BLaER1 (cell line): ENCODE measurements around the gene PTPRM.
"Not testable (repeated sequence)": the region's sequence is repeated elsewhere in the genome, so short reads cannot be mapped to it uniquely, and the experiment has no call there.

Source experiments
- H3K27ac ChIP-seq: shearing (Covaris generic); formaldehyde crosslinking; 2 replicates; pipeline ENCODE4 v1.8.1; 2022
- H3K27me3 ChIP-seq: shearing (Covaris generic); formaldehyde crosslinking; 2 replicates; pipeline ENCODE4 v1.8.1; 2022
- H3K36me3 ChIP-seq: shearing (Covaris generic); formaldehyde crosslinking; 2 replicates; pipeline ENCODE4 v1.8.1; 2022
- H3K4me1 ChIP-seq: shearing (Covaris generic); formaldehyde crosslinking; 2 replicates; pipeline ENCODE4 v1.8.1; 2022
- H3K4me2 ChIP-seq: shearing (Covaris generic); formaldehyde crosslinking; 2 replicates; pipeline ENCODE4 v1.8.1; 2022
- H3K4me3 ChIP-seq: shearing (Covaris generic); formaldehyde crosslinking; 2 replicates; pipeline ENCODE4 v1.8.1; 2022
- H3K9ac ChIP-seq: shearing (Covaris generic); formaldehyde crosslinking; 2 replicates; pipeline ENCODE4 v1.8.1; 2022
- H3K9me3 ChIP-seq: shearing (Covaris generic); formaldehyde crosslinking; 2 replicates; pipeline ENCODE4 v1.8.1; 2022
- H4K20me1 ChIP-seq: shearing (Covaris generic); formaldehyde crosslinking; 2 replicates; pipeline ENCODE4 v1.8.1; 2022
- Cebpa-rat ChIP-seq: shearing (Covaris generic); IDR thresholded peaks from 2 replicates; pipeline ENCODE4 v1.8.1; 2022

The PTPRM gene

DNA sequence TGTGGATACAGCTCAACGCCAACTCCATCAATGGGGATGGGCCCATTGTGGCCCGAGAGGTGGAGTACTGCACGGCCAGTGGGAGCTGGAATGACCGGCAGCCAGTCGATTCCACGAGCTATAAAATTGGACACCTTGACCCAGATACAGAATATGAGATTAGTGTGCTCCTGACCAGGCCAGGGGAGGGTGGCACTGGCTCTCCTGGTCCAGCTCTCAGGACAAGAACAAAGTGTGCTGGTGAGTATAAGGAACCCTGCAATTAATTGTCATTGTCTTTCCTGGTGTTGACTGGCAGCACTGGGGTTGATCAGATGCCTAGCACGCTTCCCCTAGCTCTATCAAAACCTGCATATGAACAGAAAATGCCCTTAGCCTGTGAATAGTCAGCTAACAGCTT is 388.1 kb downstream of the PTPRM start:
- Histone ChIP-seq H3K27ac (no peak overlapping the region), H3K4me3 (no peak overlapping the region), H3K9ac (no peak overlapping the region), H3K4me1 (no peaks in the 10 kb centered on the region), H3K4me2 (no peak overlapping the region), H3K9me3 (no peaks in the 10 kb centered on the region), H3K36me3 (no peaks in the 10 kb centered on the region), H3K27me3 (no peaks in the 10 kb centered on the region), H4K20me1 (no peaks in the 10 kb centered on the region)
- TF ChIP-seq Cebpa-rat = no peak

DNA sequence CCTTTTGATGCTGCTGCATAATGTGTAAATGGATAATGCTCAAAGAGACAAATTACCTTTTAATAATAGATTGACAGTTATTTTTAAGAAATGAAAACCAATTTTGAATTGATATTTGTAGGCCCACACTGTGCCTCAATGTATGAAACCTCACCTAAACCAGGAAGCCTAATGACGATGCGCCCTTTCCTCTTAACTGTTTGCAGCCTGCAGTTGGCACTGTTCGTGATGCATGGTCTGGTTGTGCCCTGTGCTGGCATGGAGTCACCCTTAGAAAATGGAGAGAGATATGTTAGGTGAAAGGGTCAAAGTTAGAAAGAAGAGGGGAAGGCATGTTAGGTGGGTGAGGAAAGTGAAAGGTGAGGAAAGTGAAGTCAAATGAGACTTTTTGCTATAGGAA is 390.2 kb downstream of the PTPRM start:
- Histone ChIP-seq H3K27me3 (no peaks in the 10 kb centered on the region), H3K36me3 (no peaks in the 10 kb centered on the region), H3K9me3 (no peaks in the 10 kb centered on the region), H3K4me2 (no peak overlapping the region), H3K27ac (no peak overlapping the region), H3K4me3 (no peak overlapping the region), H3K9ac (no peak overlapping the region), H4K20me1 (no peaks in the 10 kb centered on the region), H3K4me1 (no peaks in the 10 kb centered on the region)
- no peak for TF ChIP-seq Cebpa-rat

DNA sequence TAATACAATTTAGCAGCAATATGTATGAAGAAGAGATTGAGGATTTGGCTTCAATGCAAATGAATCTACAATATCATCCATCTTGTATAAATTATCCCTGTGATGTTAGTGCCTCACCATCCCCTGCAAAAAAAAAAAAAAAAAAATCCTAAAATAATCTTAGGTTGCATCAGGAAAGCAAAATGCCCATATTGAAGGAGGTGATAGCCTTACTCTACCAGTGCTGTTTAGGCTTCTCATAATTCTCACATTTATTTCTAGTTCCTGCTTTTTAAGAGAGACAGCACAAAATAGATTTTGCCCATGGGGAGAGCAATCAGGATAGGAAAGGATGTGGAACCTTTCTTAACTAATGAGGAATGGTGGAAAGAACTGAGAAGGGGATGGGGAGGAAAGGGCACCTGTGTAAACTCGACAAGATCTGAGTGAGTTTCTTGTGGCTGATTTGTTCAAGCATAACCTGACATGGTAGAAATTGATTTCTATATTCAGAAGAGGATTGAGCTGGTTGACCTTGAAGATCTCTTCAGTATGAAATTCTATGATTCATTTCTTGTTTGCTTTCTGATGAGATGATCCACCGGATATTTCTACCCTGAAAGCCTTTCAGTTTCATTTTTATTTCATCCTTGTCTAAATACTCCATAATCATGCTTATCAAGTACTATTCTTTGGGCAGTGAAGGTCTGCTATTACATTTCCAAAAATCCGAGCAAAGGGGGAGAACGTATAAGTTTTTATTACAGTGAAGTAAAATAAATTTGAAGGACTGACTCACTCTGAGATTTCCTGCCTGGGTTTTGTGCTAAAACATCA is 391.2 kb downstream of the PTPRM start:
- H3K4me3 ChIP-seq = no peak overlapping the region
- no peak overlapping the region for H3K4me2 ChIP-seq
- TF ChIP-seq Cebpa-rat = no peak
- H3K4me1 ChIP-seq = no peaks in the 10 kb centered on the region
- no peaks in the 10 kb centered on the region for H3K36me3 ChIP-seq
- no peak overlapping the region for H3K27ac ChIP-seq
- H4K20me1 ChIP-seq = no peaks in the 10 kb centered on the region
- no peaks in the 10 kb centered on the region for H3K9me3 ChIP-seq
- no peaks in the 10 kb centered on the region for H3K27me3 ChIP-seq
- H3K9ac ChIP-seq = no peak overlapping the region

DNA sequence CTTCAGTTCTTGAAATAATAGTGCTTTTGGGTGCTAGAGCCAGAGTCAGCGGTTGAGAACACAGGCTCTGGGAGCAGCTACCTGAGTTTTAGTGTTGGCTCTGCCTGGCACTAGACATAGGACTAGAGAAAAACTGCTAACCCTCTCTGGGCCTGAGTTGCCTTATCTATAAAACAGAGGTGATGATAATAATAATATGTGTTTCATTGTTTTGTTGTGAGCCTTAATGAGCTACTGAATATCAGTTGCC is 391.7 kb downstream of the PTPRM start:
- TF ChIP-seq Cebpa-rat = no peak
- no peaks in the 10 kb centered on the region for H3K9me3 ChIP-seq
- H3K27ac ChIP-seq = no peak overlapping the region
- no peak overlapping the region for H3K4me2 ChIP-seq
- H3K36me3 ChIP-seq = no peaks in the 10 kb centered on the region
- H3K9ac ChIP-seq = no peak overlapping the region
- peaks cover 4% of the 10 kb centered on the region; the same call in 1 of the 2 replicates for H3K4me1 ChIP-seq
- no peaks in the 10 kb centered on the region for H3K27me3 ChIP-seq
- H4K20me1 ChIP-seq = no peaks in the 10 kb centered on the region
- H3K4me3 ChIP-seq = no peak overlapping the region

DNA sequence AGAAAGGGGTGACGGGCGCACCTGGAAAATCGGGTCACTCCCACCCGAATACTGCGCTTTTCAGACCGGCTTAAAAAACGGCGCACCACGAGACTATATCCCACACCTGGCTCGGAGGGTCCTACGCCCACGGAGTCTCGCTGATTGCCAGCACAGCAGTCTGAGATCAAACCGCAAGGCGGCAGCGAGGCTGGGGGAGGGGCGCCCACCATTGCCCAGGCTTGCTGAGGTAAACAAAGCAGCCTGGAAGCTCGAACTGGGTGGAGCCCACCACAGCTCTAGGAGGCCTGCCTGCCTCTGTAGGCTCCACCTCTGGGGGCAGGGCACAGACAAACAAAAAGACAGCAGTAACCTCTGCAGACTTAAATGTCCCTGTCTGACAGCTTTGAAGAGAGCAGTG is 399.6 kb downstream of the PTPRM start:
- H3K9ac ChIP-seq, H3K27ac ChIP-seq, H3K4me3 ChIP-seq, H3K9me3 ChIP-seq, H3K4me2 ChIP-seq, H3K27me3 ChIP-seq, H3K36me3 ChIP-seq, H4K20me1 ChIP-seq: not testable (repeated sequence)
- peaks cover 12% of the 10 kb centered on the region; the same call in 1 of the 2 replicates for H3K4me1 ChIP-seq

DNA sequence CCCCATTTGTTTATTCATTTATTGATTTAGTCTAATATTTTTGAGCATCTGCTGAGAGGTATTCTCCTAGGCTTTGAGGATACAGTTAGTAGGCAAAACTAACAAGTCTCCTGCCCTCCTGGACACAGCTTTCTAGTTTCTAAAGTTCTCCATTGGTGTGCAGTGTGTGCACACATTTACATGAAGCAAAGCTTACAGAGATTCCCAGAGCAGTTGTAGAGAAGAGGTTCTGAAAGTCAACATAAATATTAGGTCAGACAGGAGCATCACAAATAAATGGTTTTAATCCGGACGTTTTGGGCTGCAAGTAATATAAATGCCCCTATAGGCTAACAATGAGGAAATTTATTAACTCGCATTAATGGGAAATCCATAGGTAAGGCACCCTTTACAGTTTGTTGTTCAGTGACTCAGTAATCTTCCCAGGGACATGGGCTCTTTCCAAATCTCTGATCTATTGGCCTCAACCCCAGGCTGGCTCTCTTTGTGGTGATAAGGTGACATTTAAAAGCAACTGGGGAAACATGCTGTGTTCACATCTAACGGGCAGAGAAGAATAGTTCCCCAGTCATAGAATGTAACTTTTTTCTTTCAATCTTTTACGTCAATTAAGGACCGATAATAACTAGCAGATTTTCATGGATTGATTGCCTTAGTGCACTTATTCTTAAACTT is 407.2 kb downstream of the PTPRM start:
- Histone ChIP-seq H3K36me3 (no peaks in the 10 kb centered on the region), H3K4me1 (no peaks in the 10 kb centered on the region), H3K4me2 (no peak overlapping the region), H3K9me3 (no peaks in the 10 kb centered on the region), H4K20me1 (no peaks in the 10 kb centered on the region), H3K27me3 (no peaks in the 10 kb centered on the region), H3K4me3 (no peak overlapping the region), H3K9ac (no peak overlapping the region), H3K27ac (no peak overlapping the region)
- no peak for TF ChIP-seq Cebpa-rat

DNA sequence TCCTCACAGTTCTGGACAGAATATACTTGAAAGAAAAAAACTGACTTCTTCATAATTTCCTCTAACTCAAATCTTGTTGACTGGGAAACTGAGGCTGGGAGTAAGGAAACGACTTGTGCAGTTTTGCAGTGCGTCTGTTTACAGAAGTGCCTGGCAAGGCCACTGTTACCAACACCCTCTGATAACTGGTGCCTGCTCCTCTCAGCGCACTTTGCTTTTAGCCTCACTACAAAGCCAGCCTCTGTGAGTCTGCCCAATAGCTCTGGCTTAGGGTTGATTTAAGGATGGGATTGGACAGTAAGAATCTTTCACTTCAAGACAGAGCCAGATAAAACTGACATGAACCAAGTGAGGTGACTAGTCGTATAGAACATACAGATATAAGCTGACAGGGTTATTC is 410.8 kb downstream of the PTPRM start:
- Histone ChIP-seq H3K27me3 (no peaks in the 10 kb centered on the region), H3K4me1 (no peaks in the 10 kb centered on the region), H3K9ac (no peak overlapping the region), H4K20me1 (no peaks in the 10 kb centered on the region), H3K4me3 (no peak overlapping the region), H3K36me3 (no peaks in the 10 kb centered on the region), H3K4me2 (no peak overlapping the region), H3K9me3 (no peaks in the 10 kb centered on the region), H3K27ac (no peak overlapping the region)
- TF ChIP-seq Cebpa-rat = no peak

DNA sequence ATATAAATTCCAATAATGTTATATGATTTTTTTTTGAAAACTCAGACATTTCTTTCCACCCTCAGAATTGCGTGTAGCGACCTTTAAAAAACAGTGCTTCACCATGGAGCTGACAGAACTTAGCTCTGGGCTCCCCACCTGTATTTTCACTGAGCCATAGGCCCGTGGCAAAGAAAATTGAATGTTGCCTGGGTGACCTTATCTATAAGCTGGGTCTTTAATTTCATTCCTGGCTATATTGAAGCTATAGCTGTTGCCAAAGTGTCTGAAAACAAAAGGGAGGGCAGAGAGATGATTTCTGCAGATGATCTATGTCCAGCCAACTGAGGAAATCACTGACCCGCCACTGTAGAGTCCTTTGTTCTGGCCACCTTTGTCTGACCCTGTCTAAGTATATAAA is 411.7 kb downstream of the PTPRM start:
- TF ChIP-seq Cebpa-rat = no peak
- no peaks in the 10 kb centered on the region for H3K9me3 ChIP-seq
- no peak overlapping the region for H3K4me3 ChIP-seq
- no peaks in the 10 kb centered on the region for H3K27me3 ChIP-seq
- no peak overlapping the region for H3K27ac ChIP-seq
- no peak overlapping the region for H3K4me2 ChIP-seq
- no peak overlapping the region for H3K9ac ChIP-seq
- no peaks in the 10 kb centered on the region for H3K4me1 ChIP-seq
- H3K36me3 ChIP-seq = no peaks in the 10 kb centered on the region
- H4K20me1 ChIP-seq = no peaks in the 10 kb centered on the region

DNA sequence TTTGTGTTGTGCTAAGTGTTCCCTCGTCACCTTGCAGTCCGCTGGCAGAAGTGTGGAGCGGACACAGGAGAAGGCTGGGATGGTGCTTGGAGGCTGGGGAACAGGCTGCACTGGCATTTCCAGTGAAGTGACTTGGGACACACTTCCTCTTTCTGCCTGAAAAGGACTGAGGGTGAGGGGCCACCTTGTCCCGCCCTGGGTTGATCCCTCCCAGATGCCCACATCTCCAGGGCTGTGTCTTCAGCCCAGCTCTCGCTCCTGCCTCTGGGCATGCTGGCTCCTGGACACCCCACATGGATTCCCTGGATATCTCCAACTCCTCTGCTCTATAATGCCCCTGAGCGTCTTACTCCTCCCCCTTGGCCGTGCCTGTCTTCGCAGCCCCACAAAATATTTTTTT is 412.6 kb downstream of the PTPRM start:
- Histone ChIP-seq H3K4me1 (no peaks in the 10 kb centered on the region), H3K9me3 (no peaks in the 10 kb centered on the region)

DNA sequence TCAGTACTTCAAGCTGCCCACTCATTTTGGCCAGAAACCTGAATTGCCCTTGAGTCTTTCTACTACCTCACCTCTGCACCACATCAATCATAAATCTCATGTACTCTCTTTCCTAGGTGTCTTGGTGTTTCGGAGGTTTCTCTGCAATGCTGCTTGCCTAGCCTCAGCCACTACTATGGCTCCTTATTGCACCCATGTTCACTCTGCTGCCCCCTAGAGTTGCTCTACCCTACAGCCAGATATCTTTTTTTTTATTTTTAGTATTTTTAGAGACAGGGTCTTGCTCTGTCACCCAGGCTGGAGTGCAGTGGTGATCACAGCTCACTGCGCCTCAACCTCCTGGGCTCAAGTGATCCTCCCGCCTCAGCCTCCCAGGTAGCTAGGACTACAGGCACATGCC is 413.0 kb downstream of the PTPRM start:
- Histone ChIP-seq H3K9me3 (no peaks in the 10 kb centered on the region), H3K4me2 (no peak overlapping the region), H3K9ac (no peak overlapping the region), H3K4me1 (no peaks in the 10 kb centered on the region), H3K36me3 (no peaks in the 10 kb centered on the region), H3K27me3 (no peaks in the 10 kb centered on the region), H3K4me3 (no peak overlapping the region), H3K27ac (no peak overlapping the region), H4K20me1 (no peaks in the 10 kb centered on the region)
- TF ChIP-seq Cebpa-rat = no peak

More for the DNA sequence above, 412.6 kb downstream of the PTPRM start:
- Histone ChIP-seq H3K27me3 (no peaks in the 10 kb centered on the region), H3K36me3 (no peaks in the 10 kb centered on the region), H3K4me3 (no peak overlapping the region), H3K4me2 (no peak overlapping the region), H3K27ac (no peak overlapping the region), H3K9ac (no peak overlapping the region), H4K20me1 (no peaks in the 10 kb centered on the region)
- no peak for TF ChIP-seq Cebpa-rat
